ENCODE measurements around the gene ATP8B3.

- TF ChIP-seq ZNF274 (IDR thresholded peaks at IDR 0.05; ENCODE audit: insufficient read depth, insufficient read length) (no peak), POLR2AphosphoS5 (IDR thresholded peaks at IDR 0.05; ENCODE audit: low read length) (no peak)
Measured at GRCh38 chr19:1818549-1819195, 6.6 kb upstream of the ATP8B3 start.

Data from GM12878 (cell line).